NOMO-1 treated with DMSO at 0.1 percent for 48 hours (cell line): ENCODE results near the gene ZBTB42.

Experiments used
- DNase-seq: peaks from one replicate; lab custom pipeline; 2025; ENCODE audit not compliant: unreplicated experiment; lab: John Stamatoyannopoulos, UW

Gene ZBTB42

DNA sequence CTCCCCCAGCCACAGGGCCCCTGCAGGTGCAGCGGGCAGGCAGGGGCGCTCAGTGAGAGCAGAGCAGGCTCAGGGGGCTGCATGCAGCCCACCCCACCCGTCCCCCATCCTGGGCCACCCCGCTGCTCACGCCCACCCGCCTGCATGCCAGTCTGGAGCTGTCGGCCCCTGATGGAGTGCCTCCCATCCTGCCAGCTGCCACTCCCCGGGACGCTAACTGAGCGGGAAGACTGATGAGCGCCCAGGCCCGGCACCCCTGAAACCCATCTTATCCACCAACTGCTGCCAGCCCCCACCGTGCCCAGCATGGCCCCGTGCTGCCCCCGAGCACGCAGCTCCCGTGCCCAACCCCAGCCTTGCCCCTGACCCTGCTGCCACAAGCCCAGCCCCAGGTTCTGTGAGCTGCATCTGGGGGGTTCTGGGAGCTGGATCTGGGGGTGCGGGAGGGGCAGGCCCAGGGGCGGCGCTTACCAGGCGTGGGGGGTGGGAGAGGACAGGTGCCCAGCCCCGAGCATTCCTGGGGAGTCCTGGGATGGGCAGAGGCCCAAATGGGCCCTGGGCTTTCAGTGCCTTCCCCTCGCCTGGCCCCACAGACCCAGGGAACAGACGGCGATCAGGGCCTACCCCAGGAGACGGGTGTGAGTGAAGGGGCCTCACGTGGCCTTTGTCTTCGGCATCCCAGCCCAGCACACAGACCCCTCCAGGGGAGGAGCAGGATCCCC, 18.7 kb upstream of the ZBTB42 start:
- DNase-seq: no peak

DNA sequence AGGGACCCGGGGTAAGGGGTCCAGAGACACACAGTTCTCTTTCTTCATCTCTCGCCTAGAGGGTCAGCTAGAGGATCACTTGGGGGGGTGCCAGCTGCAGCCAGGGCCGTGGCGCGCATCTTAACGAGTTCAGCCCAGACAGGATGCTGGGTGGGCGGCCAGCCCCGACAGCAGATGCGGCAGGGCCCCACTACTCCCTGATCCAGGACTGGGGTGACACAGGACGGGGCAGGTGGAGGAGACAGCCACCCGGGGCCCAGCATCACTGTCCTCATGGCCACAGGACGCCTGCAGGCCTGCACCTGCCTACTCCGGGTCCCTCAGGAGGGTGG, 18.1 kb upstream of the ZBTB42 start:
- no peak for DNase-seq

DNA sequence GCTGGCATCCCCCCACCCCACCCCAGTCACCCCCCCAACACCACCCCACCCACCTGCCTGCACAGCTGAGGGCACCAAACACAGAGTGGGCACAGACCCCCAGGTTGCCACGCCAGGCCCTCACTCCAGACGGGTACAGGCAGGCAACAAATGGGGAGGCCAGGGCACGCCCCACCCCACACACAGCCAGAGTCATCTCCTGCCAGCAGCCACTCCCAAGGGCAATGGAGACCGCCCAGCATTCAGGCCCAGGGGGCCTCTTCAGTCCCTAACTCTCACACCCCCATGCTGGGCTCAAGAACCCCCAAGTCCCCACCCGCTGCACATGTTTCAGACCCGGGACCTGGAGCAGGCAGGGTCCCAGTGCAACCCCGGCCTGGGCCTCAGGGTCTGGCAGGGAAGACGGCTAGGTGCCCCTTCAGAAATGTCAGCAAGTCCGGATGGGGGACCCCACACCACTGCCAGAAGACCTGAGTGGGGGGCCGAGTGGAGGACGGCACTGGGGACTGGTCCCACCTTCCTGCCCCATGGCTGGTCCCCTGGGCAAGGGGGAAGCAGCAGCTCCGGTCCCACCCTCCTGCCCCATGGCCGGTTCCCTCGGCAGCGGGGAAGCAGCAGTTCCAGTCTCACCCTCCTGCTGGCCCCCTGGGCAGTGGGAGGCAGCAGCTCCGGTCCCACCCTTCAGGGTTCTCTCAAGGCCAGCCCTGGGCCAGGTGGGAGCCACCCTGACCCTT, 17.2 kb upstream of the ZBTB42 start:
- no peak for DNase-seq

DNA sequence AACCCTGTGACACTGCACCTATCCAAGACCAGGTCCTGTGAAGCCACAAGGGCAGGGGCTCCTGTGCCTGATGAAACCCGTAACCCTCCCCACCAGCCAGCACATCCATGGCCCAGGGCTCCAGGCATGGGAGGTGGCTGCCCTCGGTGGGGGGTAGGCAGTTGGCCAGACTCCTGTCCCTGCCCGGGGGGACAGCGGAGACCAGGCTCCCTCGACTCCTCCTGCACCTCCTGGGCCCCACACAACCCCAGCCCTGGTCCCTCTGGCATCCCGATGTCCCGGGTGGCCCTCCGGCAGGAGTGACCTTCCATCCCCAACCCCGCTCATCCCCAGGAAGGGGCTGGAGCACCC, 16.7 kb upstream of the ZBTB42 start:
- DNase-seq: no peak

DNA sequence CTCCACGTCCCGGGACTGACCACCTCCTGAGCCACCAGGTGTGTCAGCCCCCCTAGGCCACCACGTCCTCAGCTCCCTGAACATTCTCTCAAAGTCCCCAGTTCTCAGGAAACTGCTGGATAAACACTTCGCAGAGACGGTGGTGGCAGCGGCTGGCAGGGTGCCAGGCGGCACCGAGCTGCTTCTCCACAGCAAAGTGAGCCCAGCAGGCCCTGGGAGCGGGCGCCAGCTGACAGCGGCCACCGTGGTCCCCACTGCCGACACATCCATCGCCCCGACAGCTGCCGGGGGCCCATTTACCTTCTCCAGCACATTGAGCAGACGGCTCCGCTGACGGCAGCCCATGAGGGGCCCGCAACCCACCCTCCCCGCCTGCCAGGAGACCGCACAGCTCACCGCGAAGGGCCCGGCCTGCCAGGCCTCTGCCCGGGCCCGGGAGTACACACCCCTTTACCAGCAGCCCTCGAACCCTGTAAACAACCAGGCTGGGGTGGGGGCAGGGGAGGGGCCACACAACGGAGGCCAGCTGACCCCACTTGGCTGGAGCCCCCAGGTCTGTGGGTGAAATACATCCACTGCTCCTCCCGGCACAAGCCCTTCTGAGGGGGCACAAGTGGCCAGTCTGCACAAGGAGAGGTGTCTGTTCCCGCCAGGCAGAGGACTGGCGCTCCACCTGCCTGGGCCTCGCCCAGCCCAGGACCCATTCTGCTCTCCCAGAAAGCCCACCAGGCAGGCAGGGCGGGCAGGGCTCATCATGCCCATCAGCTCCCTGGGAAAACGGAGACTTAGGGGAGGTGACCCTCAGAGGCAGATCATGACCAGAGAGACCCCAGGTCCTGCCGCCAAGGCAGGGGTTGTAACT, 15.8 kb upstream of the ZBTB42 start:
- DNase-seq: no peak

DNA sequence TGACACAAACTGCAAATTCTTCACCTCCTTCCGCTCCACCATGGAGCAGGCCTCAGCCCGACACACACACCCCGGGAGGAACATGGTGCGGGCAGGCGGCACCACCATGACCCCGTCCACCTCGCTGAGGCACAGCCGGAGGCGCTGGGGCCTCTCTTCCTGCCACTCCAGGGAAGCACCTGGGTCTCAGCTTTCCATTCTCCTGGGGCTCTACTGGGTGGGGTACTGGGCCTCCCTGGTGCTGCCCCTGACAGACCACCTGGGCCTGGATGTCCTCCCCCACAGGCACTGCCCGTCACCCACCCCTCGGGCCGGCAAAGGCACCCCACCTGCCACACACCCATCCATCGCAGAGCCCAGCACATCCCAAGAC, 15.2 kb upstream of the ZBTB42 start:
- DNase-seq: no peak

DNA sequence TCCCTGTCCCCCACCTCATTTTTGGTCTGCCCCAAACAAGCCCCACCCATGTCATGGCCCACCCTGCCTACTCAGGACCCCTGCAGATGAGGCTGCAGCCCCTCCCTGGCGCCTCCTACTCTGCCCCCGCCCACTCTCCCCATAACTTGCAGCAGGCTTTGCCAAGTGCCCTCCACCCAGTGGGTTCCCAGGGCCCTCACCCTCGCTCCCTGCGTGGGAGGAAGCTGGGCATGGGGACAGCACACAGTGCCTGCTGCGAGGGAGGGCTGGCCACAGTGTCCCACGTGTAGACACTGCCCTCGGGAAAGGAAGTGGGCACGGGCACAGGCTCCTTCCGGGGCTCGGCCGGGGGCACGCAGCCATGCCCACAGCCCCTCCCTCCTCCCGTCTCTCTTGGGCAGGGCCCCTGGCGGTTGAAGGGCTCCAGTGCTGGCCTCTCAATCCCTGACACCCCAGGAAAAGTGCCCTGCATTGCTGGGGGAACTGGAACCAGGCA, 14.8 kb upstream of the ZBTB42 start:
- DNase-seq: no peak

DNA sequence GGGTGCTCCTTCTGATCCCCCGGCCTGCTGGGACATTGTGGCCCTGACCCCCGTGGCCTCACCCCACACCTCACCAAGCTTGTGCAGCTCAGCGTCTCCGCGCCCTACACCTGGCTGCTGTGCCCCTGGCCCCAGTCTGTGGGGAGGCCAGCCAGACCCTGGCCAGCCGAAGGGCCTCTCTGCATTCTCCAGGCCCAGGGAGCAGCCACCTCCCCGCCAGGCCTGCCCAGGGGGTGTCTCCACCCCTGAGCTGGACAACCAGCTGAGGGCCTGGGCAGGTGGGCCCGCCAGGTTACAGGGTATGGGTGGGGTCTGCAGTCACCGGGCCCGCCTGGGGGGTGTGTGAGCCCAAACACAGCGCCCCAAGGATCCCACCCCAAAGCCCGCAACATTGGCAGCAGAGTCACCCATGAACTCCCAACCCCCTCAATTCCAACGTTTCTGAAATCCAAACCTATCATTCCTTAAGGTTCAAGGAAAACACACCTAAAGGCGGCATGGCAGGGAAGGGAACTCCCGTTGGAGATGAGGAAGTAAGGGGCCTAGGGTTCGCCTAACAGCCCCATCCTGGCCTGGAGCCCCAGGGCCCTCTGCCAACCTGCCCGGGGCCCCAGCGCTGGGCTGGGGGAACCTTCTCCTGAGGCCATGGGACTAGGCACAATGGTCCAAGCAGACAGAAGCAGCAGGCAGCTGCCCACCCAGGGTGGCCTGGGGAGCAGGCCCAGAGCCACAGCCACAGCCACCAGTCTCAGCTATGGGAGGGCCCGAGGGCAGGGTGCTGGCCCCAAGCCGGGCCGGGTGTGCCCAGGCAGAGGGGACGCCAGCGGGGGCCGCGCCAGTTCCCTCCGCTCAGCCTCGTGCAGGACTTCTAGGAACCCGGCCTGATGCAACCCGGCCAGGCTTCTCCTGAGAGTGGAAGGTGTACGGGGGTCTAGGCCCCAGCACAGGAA, 13.9 kb upstream of the ZBTB42 start:
- no peak for DNase-seq

DNA sequence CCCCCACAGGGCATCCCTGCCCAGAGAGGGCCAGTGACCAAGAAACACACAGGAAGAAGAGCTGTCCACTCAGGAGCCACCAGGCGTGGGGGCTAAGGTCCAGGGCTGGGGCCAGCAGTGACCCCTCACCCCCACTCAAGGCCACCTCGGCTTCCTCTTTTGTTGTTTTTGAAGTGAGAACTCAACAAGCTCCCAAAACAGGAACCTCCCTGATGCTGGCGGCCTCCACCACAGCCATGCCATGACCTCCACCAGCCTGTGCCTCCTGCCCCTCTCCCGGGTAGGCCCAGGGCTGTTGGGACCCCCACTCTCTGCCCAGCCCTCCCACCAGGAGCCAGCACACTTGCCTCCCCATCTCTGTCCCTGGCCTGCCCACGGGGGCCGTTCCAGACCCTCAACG, 13.2 kb upstream of the ZBTB42 start:
- peak; percentile 19 for DNase-seq

DNA sequence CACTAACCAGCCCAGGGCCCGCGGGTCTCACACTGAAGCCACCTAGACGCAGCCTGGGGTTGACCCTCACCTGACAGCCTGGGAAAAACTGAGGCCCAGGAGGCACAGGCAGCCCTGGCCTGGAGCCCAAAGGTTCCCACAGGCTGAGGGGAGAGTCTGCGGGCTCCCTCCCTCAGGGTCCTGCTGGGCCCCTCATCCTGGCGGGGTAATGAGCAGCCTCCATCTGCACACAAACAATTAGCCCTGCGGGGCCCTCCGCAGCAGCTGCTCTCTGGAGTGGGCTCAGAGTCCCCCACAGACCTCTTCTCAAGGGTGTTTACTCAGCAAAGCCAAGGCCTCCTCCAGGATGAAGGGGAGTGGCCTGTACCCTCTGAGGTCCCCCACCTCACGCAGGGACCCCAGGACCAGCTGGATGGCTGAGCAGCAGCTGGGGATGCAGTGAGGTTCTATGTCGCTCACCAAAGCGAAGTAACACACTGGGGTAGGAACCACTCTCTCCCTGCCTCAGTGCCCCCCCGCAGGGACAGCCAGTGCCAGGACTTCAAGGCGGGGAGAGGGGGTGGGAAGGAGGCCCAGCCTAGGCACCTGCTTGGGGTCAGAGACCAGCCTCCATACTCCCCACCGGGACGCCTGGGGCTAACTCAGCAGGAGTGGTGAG, 12.6 kb upstream of the ZBTB42 start:
- DNase-seq: no peak

DNA sequence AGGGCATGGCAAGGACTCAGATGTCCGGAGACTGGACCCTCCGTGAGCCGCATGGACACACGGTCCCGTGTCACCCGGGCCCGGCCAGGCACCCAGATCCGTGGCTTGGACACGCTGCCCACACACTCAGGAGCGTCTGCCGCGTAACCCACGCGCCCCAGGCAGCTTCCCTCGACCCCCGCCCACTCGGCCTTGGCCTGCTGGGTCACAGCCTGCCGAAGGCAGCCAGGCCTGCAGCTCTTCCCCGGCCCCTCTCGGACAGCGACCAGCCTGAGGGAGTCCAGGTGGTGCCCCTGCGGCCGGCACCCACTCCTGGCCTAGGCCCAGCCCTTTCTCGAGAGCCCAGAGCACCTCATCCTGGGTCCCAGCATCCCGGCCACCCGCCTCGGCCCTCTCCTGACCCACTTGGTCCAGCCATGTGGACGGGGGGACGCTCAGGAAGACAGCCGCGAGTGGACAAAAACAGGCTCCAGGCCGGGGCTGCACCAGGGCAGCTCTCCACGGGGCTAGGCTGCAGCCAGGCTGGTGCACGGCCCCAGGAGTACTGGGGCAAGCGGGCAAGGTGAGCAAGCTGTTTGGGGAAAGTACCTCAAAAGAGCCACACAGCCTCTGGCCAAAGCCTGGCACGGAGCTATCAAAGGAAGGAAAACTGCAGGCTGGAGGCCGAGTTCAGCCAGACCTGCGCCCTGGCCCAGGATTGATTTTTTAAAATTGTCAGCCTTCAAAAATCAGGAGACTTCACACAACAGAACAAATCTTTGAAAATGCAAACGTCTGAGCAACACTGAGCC, 11.8 kb upstream of the ZBTB42 start:
- DNase-seq: no peak

DNA sequence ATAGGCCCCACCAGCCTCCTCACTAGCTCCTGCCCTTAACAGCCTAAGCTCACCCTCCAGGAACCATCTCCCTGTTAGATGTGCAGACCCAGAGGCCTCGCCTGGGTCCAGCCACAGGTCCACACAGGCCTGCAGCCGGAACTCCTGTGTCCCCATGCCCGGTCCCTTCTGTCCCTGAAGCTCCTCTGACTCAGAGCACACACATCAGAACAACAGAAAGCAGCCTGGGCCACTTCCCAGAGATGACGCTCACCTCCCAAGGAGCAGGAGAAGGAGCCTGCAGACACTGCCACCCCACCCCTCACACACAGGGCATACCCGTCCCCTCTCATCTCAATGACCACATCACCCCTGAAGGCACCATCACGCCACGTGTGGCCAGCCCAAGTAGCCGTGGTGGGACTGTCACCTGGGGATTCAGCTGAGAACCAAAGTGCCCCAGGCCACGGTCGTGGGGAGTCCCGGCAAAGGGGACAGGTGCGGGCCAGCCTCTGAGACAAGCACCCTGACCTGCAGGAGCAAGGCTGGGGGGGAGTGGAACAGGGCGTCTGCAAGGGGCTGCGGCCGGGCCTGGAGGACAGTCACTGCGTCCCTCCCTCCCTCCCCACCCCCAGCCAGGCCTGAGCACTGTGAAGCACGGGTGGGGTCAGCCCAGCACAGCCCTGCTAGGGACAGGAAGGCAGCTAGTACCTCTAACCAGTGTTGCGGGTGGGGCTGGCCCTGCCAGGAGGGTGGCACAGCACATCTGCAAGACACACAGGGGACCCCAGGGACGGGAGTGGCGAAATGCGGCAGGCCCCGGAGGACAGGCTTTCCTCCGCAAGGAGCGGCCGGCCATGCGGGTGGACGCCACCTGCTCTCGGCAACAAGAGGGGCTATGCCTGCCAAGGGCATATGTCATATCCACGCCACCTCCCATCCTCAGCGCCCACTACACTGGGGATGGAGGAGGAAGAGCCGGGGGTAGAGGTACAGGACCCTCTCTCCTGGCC, 10.9 kb upstream of the ZBTB42 start:
- DNase-seq: no peak

DNA sequence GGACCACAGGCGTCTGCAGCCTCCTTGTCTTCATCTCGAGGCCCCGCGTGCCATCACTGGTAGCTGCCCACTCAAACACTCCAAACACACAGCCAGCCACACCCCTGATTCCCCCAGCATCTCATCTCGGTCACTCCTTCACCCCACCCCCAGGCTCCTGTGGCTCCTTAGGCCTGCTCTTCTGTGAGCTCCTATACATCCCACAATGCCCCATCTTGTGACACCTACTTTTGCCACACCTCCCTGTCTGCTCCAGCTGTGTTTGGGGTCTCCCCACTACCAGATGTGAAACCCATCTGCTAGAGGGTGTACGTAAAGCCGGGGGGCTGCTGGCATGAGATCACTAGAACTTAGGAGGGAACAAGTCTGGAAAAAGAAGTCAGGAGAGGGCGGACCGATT, 9.5 kb upstream of the ZBTB42 start:
- DNase-seq: no peak

DNA sequence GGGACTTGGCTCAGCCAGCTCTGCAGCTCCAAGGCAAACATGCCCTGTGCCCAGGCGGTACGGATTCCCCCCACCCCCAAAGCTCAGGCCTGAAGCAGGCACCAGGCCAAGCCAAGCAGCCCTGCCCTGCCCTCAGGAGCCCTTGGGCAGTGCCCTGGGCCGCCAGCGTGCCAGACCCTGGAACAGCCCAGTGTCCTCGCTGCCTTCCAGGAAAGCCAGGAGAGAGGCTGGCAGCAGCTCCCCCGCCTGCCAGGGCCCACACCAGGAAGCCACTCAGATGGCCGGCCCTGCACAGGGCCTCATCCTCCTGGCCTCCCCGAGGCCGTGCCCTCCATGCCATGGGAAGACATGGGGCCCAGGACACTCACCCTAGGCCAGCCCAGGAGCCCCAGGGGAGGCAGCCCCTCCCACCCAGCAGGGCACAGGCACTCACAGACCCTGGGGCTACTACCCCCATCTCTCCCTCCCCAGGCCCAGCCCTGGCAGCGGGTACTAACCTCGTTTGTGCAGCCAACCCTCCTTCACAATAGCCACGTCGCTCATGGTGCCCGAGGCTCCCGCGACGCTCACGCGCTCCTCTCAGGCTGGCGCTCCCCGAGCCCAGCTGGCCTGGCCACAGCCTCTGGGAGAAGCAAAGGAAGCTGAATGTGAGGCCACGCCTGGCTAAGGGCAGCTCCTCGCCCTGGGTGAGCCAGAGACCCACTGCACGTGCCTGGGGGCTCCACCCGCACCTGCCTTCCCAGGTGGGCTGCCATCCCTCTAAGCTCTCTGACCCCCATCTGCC, 8.6 kb upstream of the ZBTB42 start:
- no peak for DNase-seq

DNA sequence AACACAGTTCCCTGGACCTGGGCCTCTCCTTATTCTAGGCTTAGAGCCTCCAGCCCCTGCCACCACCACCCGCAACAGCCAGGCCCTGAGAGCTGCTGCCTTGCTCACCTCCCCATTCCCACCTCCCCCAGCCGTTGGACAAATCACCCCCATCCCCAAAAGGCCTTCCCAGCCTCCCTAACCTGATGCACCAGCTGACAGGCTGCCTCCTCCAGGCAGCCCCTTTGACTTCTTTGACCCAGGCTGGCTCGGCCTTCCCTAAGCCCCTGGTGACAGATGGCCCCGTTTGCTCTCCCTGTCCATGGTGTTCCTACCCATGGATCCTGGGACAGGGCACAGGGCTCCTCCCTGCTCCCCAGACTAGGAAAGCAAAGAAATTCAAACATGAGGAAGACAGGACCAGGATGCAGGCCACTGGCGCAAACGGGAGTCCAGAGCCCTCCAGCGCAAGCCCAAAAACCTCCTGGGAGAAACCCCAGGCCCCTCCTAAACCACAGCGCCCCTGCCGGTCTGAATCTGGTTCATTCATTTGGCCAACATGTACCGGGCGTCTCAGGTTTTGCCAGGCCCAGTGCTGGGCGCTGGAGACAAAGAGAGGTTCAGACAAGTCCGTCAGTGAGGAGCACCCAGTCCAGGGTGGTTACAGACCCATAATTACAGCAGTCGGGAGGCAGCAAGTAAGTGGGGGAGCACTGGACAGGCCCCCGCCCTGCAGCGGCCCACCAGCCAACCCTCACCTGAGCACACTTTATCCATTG, 7.8 kb upstream of the ZBTB42 start:
- DNase-seq: no peak

DNA sequence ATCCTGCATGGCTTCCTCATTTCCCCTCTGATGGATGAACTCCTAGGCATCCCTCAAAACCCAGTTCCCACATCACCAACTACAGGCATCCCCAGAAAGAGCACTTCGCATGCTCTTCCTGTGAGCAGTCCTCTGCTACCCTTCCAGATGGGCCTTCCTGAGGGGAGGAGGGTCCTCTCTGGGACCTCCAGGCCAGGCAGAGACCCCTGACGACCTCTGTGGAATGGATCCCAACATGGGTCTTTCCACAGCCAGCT, 7.3 kb upstream of the ZBTB42 start:
- no peak for DNase-seq

DNA sequence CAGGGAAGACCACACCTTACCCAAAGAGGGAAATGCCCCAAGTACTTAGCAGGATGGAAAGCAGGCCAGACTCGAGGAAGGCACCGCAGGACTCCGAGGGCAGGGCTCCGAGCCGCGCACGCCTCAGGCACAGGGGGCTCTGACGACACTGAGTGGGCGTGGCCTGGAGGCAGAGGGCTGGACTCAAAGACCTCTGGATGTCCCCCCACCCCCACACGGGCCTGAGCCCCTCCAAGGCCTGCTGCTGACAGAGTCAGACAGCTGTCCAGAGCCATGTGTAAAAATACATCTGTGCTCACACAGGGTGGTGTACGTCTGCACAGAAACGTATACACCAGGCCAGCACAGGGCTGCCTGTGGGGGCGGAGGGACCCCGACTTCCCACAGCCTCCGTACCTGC, 6.8 kb upstream of the ZBTB42 start:
- DNase-seq: no peak
